K562 (cell line): Measurements from ENCODE around the gene OCEL1. TPM values are rescaled to one million over a fixed set of nuclear protein-coding genes. Genes with fewer than 3 reads are reported as not detected.

Experiments used
- ADNP ChIP-seq: fragments of 200-800 bp; sonication (Bioruptor generic); IDR thresholded peaks from 2 replicates; pipeline ENCODE4 v1.6.1; 2016; ENCODE audit warnings: missing genetic modification characterization, missing compliant biosample characterization
- CBX8 ChIP-seq: fragments of 200-600 bp; sonication (generic); IDR thresholded peaks from 2 replicates; pipeline ENCODE4 v1.6.1; 2012; ENCODE audit warnings: borderline replicate concordance, mixed run types, low read depth, mild to moderate bottlenecking, moderate library complexity, mixed read lengths, low read length, control low read depth, inconsistent platforms; ENCODE audit not compliant: poor library complexity, severe bottlenecking; ENCODE audit errors: extremely low read depth
- EGR1 ChIP-seq: fragments of 450-650 bp; conservative IDR thresholded peaks from 2 replicates; pipeline ENCODE4 v1.6.1; 2017; ENCODE audit warnings: mild to moderate bottlenecking
- NCOA6 ChIP-seq: fragments of 450-650 bp; IDR thresholded peaks from 2 replicates; pipeline ENCODE4 v1.6.1; 2017; ENCODE audit warnings: mild to moderate bottlenecking
- NR2C2 ChIP-seq, 2 experiments: fragments of 200-800 bp in 1 of 2; sonication (Bioruptor generic) in 1 of 2; sonication (generic) in 1 of 2; formaldehyde crosslinking in 1 of 2; IDR thresholded peaks; 2 replicates each; pipeline versions ENCODE4 v1.6.1 to v1.8.0; 2016 to 2022; ENCODE audit warnings: mild to moderate bottlenecking in 1 of 2, missing compliant biosample characterization in 1 of 2, missing genetic modification characterization in 1 of 2, missing genetic modification reagents in 1 of 2
- SRF ChIP-seq, 2 experiments: fragments of 250-450, 450-650 bp in 1 of 2; sonication (Bioruptor Pico) in 1 of 2; sonication (generic) in 1 of 2; formaldehyde crosslinking; IDR thresholded peaks; 2 replicates each; pipeline versions ENCODE4 v1.5.0 to v1.5.1; 2020 to 2022; ENCODE audit warnings: mild to moderate bottlenecking in 1 of 2, missing genetic modification reagents in 1 of 2
- TEAD4 ChIP-seq, 2 experiments: sonication (generic) in 1 of 2; formaldehyde crosslinking in 1 of 2; IDR thresholded peaks; 2 replicates each; pipeline versions ENCODE4 v1.6.1 to v1.8.0; 2012 to 2022; ENCODE audit warnings: borderline replicate concordance in 1 of 2, inconsistent platforms in 1 of 2, low read length in 1 of 2, mild to moderate bottlenecking in 1 of 2, missing genetic modification reagents in 1 of 2
- YY1 ChIP-seq, 3 experiments: IDR thresholded peaks; 2 replicates each; pipeline ENCODE4 v1.6.1; 2011; ENCODE audit warnings: low read length in 2 of 3, mild to moderate bottlenecking in 2 of 3, moderate library complexity in 2 of 3, borderline replicate concordance in 1 of 3, control low read depth in 1 of 3, low read depth in 1 of 3; ENCODE audit not compliant: insufficient read depth in 3 of 3, insufficient replicate concordance in 2 of 3, control insufficient read depth in 1 of 3, insufficient read length in 1 of 3; ENCODE audit errors: extremely low read depth in 1 of 3
- polyA plus RNA-seq, 8 experiments: library from polyadenylated mRNA; depleted of rRNA in 4 of 8; stranded (reverse) in 5 of 8; unstranded in 3 of 8; fragments of >200 nt; fragmentation: Nextera tagmentation in 2 of 8; fragmentation: Illumina TruSeq in 1 of 8; extraction: Ambion mirVana in 2 of 8; extraction: Trizol in 1 of 8; gene quantifications; 2 replicates each; pipeline versions ENCODE4 v1.2.1 to v1.2.3, GENCODE V29; 2011 to 2014; ENCODE audit warnings: inconsistent platforms in 1 of 8, missing spikeins in 1 of 8
- total RNA-seq, 7 experiments: library from RNA; depleted of rRNA in 6 of 7; stranded (reverse); fragments of >200 nt in 6 of 7; fragmentation: Illumina TruSeq in 2 of 7; extraction: Trizol in 2 of 7; gene quantifications; 2 replicates each; pipeline versions ENCODE4 v1.2.1 to v1.2.3, GENCODE V29; 2011 to 2021; ENCODE audit warnings: low replicate concordance in 1 of 7
- TF ChIP-seq, protein P1 (sequence below): fragments of 450-650 bp; formaldehyde crosslinking; IDR thresholded peaks from 2 replicates; pipeline ENCODE4 v1.4.0; 2022; ENCODE audit warnings: mild to moderate bottlenecking, moderate library complexity
- TF ChIP-seq, protein P2 (sequence below): fragments of 450-650 bp; IDR thresholded peaks from one replicate; pipeline ENCODE4 v1.6.1; 2018; ENCODE audit warnings: mild to moderate bottlenecking, moderate library complexity; ENCODE audit not compliant: partially characterized antibody
- TF ChIP-seq, protein P3 (sequence below), 2 experiments: fragments of 250-450 bp in 1 of 2; fragments of 450-650 bp in 1 of 2; sonication (Bioruptor Pico) in 1 of 2; IDR thresholded peaks; 2 replicates each; pipeline versions ENCODE4 v1.6.1 to v1.8.0; 2016 to 2021; ENCODE audit warnings: mild to moderate bottlenecking in 2 of 2, moderate library complexity in 2 of 2, missing compliant biosample characterization in 1 of 2, missing genetic modification characterization in 1 of 2
- TF ChIP-seq, protein P4 (sequence below): fragments of 450-650 bp; IDR thresholded peaks from 2 replicates; pipeline ENCODE4 v1.6.1; 2017; ENCODE audit warnings: antibody characterized with exemption, mild to moderate bottlenecking
- TF ChIP-seq, protein P5 (sequence below): fragments of 450-650 bp; IDR thresholded peaks from 2 replicates; pipeline ENCODE4 v1.6.1; 2017; ENCODE audit warnings: mild to moderate bottlenecking, moderate library complexity

Gene OCEL1
- total and polyA plus RNA-seq, 9 of the 15 experiments (the other 6 are each of a cell fraction or from before 2014, with no cell fraction given) = 8.0 to 38.0 (median 12.4) TPM

DNA sequence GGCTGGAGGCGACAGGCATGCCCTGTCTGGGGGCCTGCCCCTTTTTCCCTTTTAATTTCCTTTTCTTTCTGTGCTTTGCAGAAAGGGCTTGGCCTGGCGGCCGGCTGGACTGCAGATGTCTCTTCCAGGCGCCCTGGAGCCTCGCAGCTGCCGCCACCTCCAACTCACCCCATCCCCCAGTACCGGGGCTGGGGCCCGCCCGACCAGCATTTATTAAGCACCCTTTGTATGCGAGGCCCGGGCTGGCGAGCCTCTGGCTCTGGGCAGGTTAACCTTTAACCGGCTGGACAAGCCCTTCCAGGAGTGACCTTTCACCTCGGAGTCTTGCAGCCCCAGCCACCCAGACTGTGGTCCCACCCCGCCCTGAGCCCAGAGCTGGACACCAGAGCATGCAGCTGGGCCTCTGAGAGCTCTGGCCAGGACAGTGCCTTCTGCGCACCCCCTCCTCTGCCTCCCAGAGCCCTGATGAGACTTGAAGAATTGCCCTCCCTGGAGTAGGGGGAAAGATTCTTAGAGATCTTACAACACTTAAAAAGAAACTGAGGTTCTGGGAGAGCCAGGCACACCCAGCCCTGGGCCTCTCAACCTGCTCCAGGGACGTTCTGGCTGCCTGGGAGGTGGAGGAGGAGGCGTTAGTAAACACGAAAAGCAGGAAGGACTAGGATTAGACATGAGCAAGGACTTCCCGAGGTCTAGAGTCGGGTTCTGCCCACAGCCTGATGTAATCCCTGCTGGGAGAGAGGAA lies 20.8 kb downstream of the OCEL1 start (continued):
- no peak for TF ChIP-seq SRF (CRISPR knock-in tag; IDR thresholded peaks at IDR 0.05)
- TF ChIP-seq NCOA6 = no peak
- TF ChIP-seq TEAD4 (IDR thresholded peaks at IDR 0.05; ENCODE audit: low read length) = no peak
- TF ChIP-seq TEAD4 (CRISPR knock-in tag; IDR thresholded peaks at IDR 0.05; ENCODE audit: borderline replicate concordance) = no peak
- TF ChIP-seq, protein P1, sequence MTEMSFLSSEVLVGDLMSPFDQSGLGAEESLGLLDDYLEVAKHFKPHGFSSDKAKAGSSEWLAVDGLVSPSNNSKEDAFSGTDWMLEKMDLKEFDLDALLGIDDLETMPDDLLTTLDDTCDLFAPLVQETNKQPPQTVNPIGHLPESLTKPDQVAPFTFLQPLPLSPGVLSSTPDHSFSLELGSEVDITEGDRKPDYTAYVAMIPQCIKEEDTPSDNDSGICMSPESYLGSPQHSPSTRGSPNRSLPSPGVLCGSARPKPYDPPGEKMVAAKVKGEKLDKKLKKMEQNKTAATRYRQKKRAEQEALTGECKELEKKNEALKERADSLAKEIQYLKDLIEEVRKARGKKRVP (CRISPR knock-in tag) = no peak
- TF ChIP-seq, protein P2, sequence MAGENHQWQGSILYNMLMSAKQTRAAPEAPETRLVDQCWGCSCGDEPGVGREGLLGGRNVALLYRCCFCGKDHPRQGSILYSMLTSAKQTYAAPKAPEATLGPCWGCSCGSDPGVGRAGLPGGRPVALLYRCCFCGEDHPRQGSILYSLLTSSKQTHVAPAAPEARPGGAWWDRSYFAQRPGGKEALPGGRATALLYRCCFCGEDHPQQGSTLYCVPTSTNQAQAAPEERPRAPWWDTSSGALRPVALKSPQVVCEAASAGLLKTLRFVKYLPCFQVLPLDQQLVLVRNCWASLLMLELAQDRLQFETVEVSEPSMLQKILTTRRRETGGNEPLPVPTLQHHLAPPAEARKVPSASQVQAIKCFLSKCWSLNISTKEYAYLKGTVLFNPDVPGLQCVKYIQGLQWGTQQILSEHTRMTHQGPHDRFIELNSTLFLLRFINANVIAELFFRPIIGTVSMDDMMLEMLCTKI = no peak
- TF ChIP-seq, protein P3, sequence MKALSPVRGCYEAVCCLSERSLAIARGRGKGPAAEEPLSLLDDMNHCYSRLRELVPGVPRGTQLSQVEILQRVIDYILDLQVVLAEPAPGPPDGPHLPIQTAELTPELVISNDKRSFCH (CRISPR knock-in tag; IDR thresholded peaks at IDR 0.05) = no peak
- TF ChIP-seq, protein P3 (tag; IDR thresholded peaks at IDR 0.05) = peak; percentile 13; the same call in 1 of the 2 replicates
- peak; percentile 85 for TF ChIP-seq ADNP
- TF ChIP-seq NR2C2 (CRISPR knock-in tag; IDR thresholded peaks at IDR 0.05) = no peak
- TF ChIP-seq NR2C2 (tag; IDR thresholded peaks at IDR 0.05) = peak; percentile 64; the same call in 1 of the 2 replicates
- TF ChIP-seq YY1 (IDR thresholded peaks at IDR 0.05; ENCODE audit: borderline replicate concordance in 1 of 3, control insufficient read depth in 1 of 3, extremely low read depth in 1 of 3, insufficient read depth in 3 of 3, insufficient read length in 1 of 3, insufficient replicate concordance in 2 of 3, low read depth in 1 of 3, low read length in 2 of 3) = peak in 1 of 3 experiments; percentile 2
- TF ChIP-seq, protein P4, sequence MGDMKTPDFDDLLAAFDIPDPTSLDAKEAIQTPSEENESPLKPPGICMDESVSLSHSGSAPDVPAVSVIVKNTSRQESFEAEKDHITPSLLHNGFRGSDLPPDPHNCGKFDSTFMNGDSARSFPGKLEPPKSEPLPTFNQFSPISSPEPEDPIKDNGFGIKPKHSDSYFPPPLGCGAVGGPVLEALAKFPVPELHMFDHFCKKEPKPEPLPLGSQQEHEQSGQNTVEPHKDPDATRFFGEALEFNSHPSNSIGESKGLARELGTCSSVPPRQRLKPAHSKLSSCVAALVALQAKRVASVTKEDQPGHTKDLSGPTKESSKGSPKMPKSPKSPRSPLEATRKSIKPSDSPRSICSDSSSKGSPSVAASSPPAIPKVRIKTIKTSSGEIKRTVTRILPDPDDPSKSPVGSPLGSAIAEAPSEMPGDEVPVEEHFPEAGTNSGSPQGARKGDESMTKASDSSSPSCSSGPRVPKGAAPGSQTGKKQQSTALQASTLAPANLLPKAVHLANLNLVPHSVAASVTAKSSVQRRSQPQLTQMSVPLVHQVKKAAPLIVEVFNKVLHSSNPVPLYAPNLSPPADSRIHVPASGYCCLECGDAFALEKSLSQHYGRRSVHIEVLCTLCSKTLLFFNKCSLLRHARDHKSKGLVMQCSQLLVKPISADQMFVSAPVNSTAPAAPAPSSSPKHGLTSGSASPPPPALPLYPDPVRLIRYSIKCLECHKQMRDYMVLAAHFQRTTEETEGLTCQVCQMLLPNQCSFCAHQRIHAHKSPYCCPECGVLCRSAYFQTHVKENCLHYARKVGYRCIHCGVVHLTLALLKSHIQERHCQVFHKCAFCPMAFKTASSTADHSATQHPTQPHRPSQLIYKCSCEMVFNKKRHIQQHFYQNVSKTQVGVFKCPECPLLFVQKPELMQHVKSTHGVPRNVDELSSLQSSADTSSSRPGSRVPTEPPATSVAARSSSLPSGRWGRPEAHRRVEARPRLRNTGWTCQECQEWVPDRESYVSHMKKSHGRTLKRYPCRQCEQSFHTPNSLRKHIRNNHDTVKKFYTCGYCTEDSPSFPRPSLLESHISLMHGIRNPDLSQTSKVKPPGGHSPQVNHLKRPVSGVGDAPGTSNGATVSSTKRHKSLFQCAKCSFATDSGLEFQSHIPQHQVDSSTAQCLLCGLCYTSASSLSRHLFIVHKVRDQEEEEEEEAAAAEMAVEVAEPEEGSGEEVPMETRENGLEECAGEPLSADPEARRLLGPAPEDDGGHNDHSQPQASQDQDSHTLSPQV = 0 out of 2 replicates have a peak, but pooled peaks have one; percentile 6
- TF ChIP-seq EGR1 = peak; percentile 71
- TF ChIP-seq, protein P5, sequence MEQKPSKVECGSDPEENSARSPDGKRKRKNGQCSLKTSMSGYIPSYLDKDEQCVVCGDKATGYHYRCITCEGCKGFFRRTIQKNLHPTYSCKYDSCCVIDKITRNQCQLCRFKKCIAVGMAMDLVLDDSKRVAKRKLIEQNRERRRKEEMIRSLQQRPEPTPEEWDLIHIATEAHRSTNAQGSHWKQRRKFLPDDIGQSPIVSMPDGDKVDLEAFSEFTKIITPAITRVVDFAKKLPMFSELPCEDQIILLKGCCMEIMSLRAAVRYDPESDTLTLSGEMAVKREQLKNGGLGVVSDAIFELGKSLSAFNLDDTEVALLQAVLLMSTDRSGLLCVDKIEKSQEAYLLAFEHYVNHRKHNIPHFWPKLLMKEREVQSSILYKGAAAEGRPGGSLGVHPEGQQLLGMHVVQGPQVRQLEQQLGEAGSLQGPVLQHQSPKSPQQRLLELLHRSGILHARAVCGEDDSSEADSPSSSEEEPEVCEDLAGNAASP = no peak
- no peak for TF ChIP-seq CBX8
